BE2C (cell line): ENCODE data around the gene TMBIM6.
A peak's percentile ranks its signal among the peaks of the same experiment; 100 is the strongest.
"Not testable (repeated sequence)": the region's sequence is repeated elsewhere in the genome, so short reads cannot be mapped to it uniquely, and the experiment has no call there.

Experiments
- DNase-seq: peaks from one replicate; pipeline ENCODE4 v3.0.0-alpha.2; 2020
- H3K27me3 ChIP-seq: fragments of 250-450 bp; sonication (Bioruptor Pico); 2 replicates; pipeline ENCODE4 v1.5.1; 2020; ENCODE audit warnings: mild to moderate bottlenecking
- H3K36me3 ChIP-seq: fragments of 250-450 bp; sonication (Bioruptor Pico); 2 replicates; pipeline ENCODE4 v1.5.1; 2020; ENCODE audit warnings: mild to moderate bottlenecking
- H3K4me1 ChIP-seq: fragments of 250-450 bp; sonication (Bioruptor Pico); 2 replicates; pipeline ENCODE4 v1.5.1; 2020
- H3K4me3 ChIP-seq: 2 replicates; pipeline ENCODE4 v1.5.1; 2011; ENCODE audit warnings: low read depth, low read length
- H3K9me3 ChIP-seq: fragments of 250-450 bp; sonication (Bioruptor Pico); 2 replicates; pipeline ENCODE4 v1.5.1; 2020
- TF ChIP-seq, protein P1 (sequence below): IDR thresholded peaks from 2 replicates; pipeline ENCODE4 v1.5.1; 2012; ENCODE audit warnings: mild to moderate bottlenecking, low read depth, low read length

Gene TMBIM6

DNA sequence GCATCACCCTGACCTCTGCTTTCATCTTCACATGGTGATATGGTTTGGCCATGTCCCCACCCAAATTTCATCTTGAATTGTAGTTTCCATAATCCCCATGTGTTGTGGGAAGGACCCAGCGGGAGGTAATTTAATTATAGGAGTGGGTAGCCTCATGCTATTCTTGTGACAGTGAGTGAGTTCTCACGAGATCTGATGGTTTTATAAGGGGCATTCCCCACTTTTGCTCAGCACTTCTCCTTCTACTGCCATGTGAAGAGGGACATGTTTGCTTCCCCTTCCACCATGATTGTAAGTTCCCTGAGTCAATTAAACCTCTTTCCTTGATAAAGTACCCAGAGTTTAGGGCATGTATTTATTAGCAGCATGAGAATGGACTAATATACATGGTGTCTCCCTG is 38.2 kb downstream of the TMBIM6 start:
- Histone ChIP-seq H3K9me3 (no peaks in the 10 kb centered on the region), H3K4me3 (no peak overlapping the region), H3K27me3 (no peaks in the 10 kb centered on the region), H3K4me1 (peaks cover 6% of the 10 kb centered on the region), H3K36me3 (no peaks in the 10 kb centered on the region)
- TF ChIP-seq, protein P1, sequence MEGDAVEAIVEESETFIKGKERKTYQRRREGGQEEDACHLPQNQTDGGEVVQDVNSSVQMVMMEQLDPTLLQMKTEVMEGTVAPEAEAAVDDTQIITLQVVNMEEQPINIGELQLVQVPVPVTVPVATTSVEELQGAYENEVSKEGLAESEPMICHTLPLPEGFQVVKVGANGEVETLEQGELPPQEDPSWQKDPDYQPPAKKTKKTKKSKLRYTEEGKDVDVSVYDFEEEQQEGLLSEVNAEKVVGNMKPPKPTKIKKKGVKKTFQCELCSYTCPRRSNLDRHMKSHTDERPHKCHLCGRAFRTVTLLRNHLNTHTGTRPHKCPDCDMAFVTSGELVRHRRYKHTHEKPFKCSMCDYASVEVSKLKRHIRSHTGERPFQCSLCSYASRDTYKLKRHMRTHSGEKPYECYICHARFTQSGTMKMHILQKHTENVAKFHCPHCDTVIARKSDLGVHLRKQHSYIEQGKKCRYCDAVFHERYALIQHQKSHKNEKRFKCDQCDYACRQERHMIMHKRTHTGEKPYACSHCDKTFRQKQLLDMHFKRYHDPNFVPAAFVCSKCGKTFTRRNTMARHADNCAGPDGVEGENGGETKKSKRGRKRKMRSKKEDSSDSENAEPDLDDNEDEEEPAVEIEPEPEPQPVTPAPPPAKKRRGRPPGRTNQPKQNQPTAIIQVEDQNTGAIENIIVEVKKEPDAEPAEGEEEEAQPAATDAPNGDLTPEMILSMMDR, result no peak
- no peak for DNase-seq

DNA sequence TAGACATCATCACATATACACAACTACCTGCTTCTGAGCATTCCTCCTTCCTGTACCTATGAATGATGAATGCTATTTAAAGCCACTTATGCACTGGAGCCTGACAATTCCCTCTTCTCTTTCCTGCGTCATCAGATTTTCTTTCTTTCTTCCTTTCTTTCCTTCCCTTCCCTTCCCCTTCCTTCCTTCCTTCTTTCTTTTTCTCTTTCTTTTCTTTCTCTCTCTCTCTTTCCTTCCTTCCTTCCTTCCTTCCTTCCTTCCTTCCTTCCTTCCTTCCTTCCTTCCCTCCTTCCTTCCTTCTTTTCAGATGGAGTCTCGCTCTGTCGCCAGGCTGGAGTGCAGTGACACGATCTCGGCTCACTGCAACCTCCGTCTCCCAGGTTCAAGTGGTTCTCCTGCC is 39.6 kb downstream of the TMBIM6 start:
- H3K4me3 ChIP-seq, H3K4me1 ChIP-seq, DNase-seq, H3K27me3 ChIP-seq, H3K9me3 ChIP-seq, H3K36me3 ChIP-seq: not testable (repeated sequence)

DNA sequence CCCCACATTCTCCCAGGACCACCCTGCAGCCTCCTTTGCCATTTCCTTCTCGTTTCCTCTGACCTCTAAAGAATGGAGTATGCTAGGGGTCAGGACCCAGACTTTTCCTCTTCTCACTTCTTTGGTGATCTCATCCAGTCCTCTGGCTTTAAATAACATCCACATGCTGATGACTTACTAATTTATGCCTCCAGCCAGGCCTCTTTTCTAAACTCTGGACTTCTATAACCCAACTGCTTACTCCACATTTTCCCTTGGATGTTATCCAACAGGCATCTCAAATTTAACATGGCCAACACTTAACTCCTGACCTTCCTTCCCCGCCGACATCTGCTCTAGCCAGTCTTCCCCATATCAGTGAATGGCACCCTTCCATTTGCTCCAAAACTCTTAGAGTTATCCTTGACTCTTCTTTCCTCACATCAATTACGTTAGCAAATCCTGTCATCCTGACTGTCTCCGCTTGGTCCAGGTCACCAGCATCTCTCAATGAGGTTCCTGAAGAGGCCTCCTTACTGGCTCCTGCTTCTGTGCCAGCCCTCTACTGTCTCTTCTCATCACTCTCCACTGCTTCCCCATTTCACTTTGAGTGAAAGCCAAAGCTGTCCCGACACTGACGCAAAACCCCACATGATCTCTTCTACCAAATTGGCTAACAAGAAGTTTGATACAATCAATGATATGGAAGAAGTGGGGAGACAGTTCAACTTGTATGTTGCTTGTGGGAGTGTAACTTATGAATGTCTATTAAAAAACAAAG is 42.7 kb downstream of the TMBIM6 start:
- Histone ChIP-seq H3K9me3 (no peaks in the 10 kb centered on the region), H3K36me3 (no peaks in the 10 kb centered on the region), H3K4me3 (no peak overlapping the region), H3K27me3 (no peaks in the 10 kb centered on the region), H3K4me1 (peaks cover 6% of the 10 kb centered on the region)
- no peak for DNase-seq
- TF ChIP-seq, protein P1, result no peak

DNA sequence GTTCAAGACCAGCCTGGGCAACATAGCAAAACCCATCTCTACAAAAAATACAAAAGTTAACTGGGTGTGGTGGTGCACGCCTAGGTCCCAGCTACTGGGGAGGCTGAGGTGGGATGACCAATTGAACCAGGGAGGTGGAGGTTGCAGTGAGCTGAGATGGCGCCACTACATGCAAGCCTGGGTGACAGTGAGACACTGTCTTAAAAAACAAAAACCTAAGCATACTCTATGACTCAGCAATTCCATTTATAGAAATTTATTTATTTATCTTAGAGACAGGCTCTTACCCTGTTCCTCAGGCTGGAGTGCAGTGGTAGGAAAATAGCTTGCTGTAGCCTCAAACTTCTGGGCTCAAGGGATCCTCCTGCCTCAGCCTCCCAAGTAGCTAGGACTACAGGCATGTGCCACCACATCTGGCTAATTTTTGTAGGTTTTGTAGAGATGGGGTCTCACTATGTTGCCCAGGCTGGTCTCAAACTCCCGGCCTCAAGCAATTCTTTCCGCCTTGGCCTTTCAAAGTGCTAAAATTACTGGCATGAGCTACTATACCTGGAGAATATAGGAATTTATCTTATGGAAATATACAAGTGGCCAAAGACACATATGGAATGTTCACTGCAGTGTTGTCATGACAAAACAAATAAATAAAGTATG is 43.5 kb downstream of the TMBIM6 start:
- Histone ChIP-seq H3K4me3 (no peak overlapping the region), H3K4me1 (peaks cover 6% of the 10 kb centered on the region), H3K27me3 (no peaks in the 10 kb centered on the region), H3K9me3 (no peaks in the 10 kb centered on the region), H3K36me3 (no peaks in the 10 kb centered on the region)
- TF ChIP-seq, protein P1, result no peak
- no peak for DNase-seq

DNA sequence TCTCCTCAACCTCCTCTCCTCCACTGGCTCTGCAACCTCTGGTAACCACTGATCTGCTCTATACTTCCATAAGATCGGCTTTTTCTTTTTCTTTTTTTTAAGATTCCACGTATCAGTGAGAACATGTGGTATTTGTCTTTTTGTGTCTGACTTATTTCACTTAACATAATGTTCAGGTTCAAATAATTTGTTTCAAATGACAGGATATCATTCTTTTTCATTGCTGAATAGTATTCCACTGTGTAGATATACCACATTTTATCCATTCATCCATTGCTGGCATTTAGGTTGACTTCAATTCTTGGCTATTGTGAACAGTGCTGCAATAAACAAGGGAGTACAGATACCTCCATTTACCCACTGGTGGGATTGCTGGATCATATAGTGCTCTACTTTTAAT is 46.3 kb downstream of the TMBIM6 start:
- TF ChIP-seq, protein P1, result no peak
- peaks cover 6% of the 10 kb centered on the region for H3K4me1 ChIP-seq
- H3K9me3 ChIP-seq, result no peaks in the 10 kb centered on the region
- H3K4me3 ChIP-seq, result no peak overlapping the region
- H3K27me3 ChIP-seq, result no peaks in the 10 kb centered on the region
- H3K36me3 ChIP-seq, result no peaks in the 10 kb centered on the region
- DNase-seq, result no peak

DNA sequence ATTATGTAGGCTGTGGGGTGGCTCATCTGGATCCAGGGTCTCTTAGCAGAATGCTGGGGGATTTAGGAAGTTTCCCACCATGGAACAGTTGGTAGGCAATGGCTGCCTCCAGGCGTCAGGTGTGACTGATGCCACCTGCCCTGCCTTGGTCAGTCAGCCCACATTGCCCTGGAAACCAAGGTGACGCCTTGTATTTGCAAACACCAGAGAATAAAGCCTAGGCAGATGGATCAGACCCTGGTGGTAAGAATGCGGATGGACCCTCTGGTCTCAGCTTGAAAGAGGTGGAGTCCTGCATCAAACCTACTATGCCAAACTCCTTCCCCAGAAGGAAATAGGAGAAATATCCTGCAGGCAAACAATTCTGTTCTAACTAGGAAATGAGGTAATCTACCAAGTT is 48.6 kb downstream of the TMBIM6 start:
- Histone ChIP-seq H3K27me3 (no peaks in the 10 kb centered on the region), H3K4me3 (no peak overlapping the region), H3K9me3 (no peaks in the 10 kb centered on the region), H3K36me3 (no peaks in the 10 kb centered on the region; the same call in 1 of the 2 replicates), H3K4me1 (no peaks in the 10 kb centered on the region)
- TF ChIP-seq, protein P1, result 0 out of 2 replicates have a peak, but pooled peaks have one; percentile 15
- DNase-seq, result no peak
